Smooth muscle cell of the brain vasculature (primary cell): Measurements from ENCODE around the gene GBA3.

Experiments used
- DNase-seq: peaks from one replicate; pipeline ENCODE4 v3.0.0-alpha.2; 2012; ENCODE audit warnings: low read depth, low spot score

GBA3 gene

GRCh38 chr4:22695029-22695428, 2.3 kb downstream of the GBA3 start:
- no peak for DNase-seq

- DNase-seq, result no peak
Observed at GRCh38 chr4:22695917-22696316, 3.2 kb downstream of the GBA3 start.

- DNase-seq, result no peak
Observed at GRCh38 chr4:22703912-22704311, 11.2 kb downstream of the GBA3 start.

GRCh38 chr4:22707390-22707789, 14.7 kb downstream of the GBA3 start:
- DNase-seq, result no peak

- DNase-seq, result no peak
Observed at GRCh38 chr4:22708961-22709360, 16.2 kb downstream of the GBA3 start.

- DNase-seq, result no peak
Observed at GRCh38 chr4:22712105-22712504, 19.4 kb downstream of the GBA3 start.

GRCh38 chr4:22712529-22712928, 19.8 kb downstream of the GBA3 start:
- no peak for DNase-seq

GRCh38 chr4:22713841-22714240, 21.1 kb downstream of the GBA3 start:
- no peak for DNase-seq

- DNase-seq, result no peak
Observed at GRCh38 chr4:22719218-22719617, 26.5 kb downstream of the GBA3 start.

GRCh38 chr4:22720091-22720490, 27.4 kb downstream of the GBA3 start:
- no peak for DNase-seq

- no peak for DNase-seq
Observed at GRCh38 chr4:22721204-22721603, 28.5 kb downstream of the GBA3 start.

- DNase-seq, result no peak
Observed at GRCh38 chr4:22730021-22730420, 37.3 kb downstream of the GBA3 start.

- DNase-seq, result no peak
Observed at GRCh38 chr4:22733816-22734215, 41.1 kb downstream of the GBA3 start.

- DNase-seq, result no peak
Observed at GRCh38 chr4:22736912-22737311, 44.2 kb downstream of the GBA3 start.

GRCh38 chr4:22739968-22740367, 47.2 kb downstream of the GBA3 start:
- no peak for DNase-seq

GRCh38 chr4:22741744-22742143, 49.0 kb downstream of the GBA3 start:
- no peak for DNase-seq

GRCh38 chr4:22743290-22743689, 50.6 kb downstream of the GBA3 start:
- DNase-seq, result no peak

GRCh38 chr4:22744478-22745062, 51.8 kb downstream of the GBA3 start:
- no peak for DNase-seq

- DNase-seq, result no peak
Observed at GRCh38 chr4:22745234-22745633, 52.5 kb downstream of the GBA3 start.

GRCh38 chr4:22754116-22754515, 61.4 kb downstream of the GBA3 start:
- DNase-seq, result no peak

GRCh38 chr4:22762548-22762947, 69.8 kb downstream of the GBA3 start:
- no peak for DNase-seq

- DNase-seq, result no peak
Observed at GRCh38 chr4:22764183-22764582, 71.4 kb downstream of the GBA3 start.

GRCh38 chr4:22766068-22766467, 73.3 kb downstream of the GBA3 start:
- no peak for DNase-seq

GRCh38 chr4:22778547-22779163, 85.9 kb downstream of the GBA3 start:
- DNase-seq, result no peak
